Measurements from ENCODE around the gene CHST15.

CHST15 gene

GRCh38 chr10:124008187-124008586, 85.2 kb downstream of the CHST15 start:
- DNase-seq, result no peak
- no peak for ATAC-seq (replicated peaks)
- Mint-ChIP-seq H3K9me3 (no peaks in the 10 kb centered on the region), H3K36me3 (peaks cover 21 to 32% of the 10 kb centered on the region in 2 donors), H3K4me1 (no peaks in the 10 kb centered on the region), H3K27ac (no peak overlapping the region), H3K4me3 (no peak overlapping the region), H3K27me3 (no peaks in the 10 kb centered on the region)

GRCh38 chr10:124007773-124008145, 85.6 kb downstream of the CHST15 start:
- Mint-ChIP-seq H3K4me3 (no peak overlapping the region), H3K27ac (no peak overlapping the region), H3K36me3 (peaks cover 18 to 28% of the 10 kb centered on the region in 2 donors), H3K9me3 (no peaks in the 10 kb centered on the region), H3K27me3 (no peaks in the 10 kb centered on the region), H3K4me1 (no peaks in the 10 kb centered on the region)
- no peak for ATAC-seq (replicated peaks)
- no peak for DNase-seq

- Mint-ChIP-seq H3K9me3 (no peaks in the 10 kb centered on the region), H3K4me1 (no peaks in the 10 kb centered on the region), H3K27me3 (no peaks in the 10 kb centered on the region), H3K4me3 (no peak overlapping the region), H3K36me3 (peaks cover 17 to 25% of the 10 kb centered on the region in 2 donors), H3K27ac (peak overlapping the region; percentile 31)
- ATAC-seq (replicated peaks) (no peak), DNase-seq (no peak)
These were observed 86.2 kb downstream of the CHST15 start for GRCh38 chr10:124007102-124007772.

GRCh38 chr10:124006526-124006925, 86.9 kb downstream of the CHST15 start:
- H3K27me3 Mint-ChIP-seq, result no peaks in the 10 kb centered on the region
- DNase-seq (no peak), ATAC-seq (replicated peaks) (no peak)
- H3K36me3 Mint-ChIP-seq, result peaks cover 16 to 20% of the 10 kb centered on the region in 2 donors
- no peak overlapping the region for H3K27ac Mint-ChIP-seq
- H3K4me3 Mint-ChIP-seq, result no peak overlapping the region
- no peaks in the 10 kb centered on the region for H3K4me1 Mint-ChIP-seq
- H3K9me3 Mint-ChIP-seq, result no peaks in the 10 kb centered on the region

GRCh38 chr10:124005991-124006392, 87.4 kb downstream of the CHST15 start:
- no peaks in the 10 kb centered on the region for H3K27me3 Mint-ChIP-seq
- H3K9me3 Mint-ChIP-seq, result no peaks in the 10 kb centered on the region
- no peak overlapping the region for H3K27ac Mint-ChIP-seq
- no peaks in the 10 kb centered on the region for H3K4me1 Mint-ChIP-seq
- no peak overlapping the region for H3K4me3 Mint-ChIP-seq
- H3K36me3 Mint-ChIP-seq, result peaks cover 16 to 20% of the 10 kb centered on the region in 2 donors
- ATAC-seq (replicated peaks) (no peak), DNase-seq (no peak)

DNA sequence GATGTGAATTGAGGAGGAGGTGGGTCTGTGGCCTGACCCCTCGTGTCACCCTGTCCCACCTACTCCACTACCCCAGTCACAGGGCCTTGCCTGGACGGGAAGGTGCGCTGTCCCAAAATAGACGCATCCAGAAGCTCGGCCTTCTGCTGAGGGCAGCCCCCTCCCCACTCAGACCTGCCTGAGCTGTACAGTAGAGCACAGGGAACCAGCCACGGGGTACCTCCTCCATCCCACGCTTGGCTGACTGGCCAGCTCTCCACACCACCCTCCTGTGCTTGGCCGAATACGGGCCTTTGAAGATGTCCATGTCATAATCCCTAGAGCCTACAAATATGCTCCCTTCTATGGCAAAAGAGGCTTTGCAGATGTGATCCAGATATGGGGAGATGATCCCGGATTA, 88.3 kb downstream of the CHST15 start:
- H3K27me3 Mint-ChIP-seq, result no peaks in the 10 kb centered on the region
- ATAC-seq (replicated peaks) (no peak), DNase-seq (no peak)
- no peak overlapping the region for H3K27ac Mint-ChIP-seq
- H3K36me3 Mint-ChIP-seq, result peaks cover 16% of the 10 kb centered on the region in 2 donors
- no peak overlapping the region for H3K4me3 Mint-ChIP-seq
- no peaks in the 10 kb centered on the region for H3K9me3 Mint-ChIP-seq
- H3K4me1 Mint-ChIP-seq, result no peaks in the 10 kb centered on the region

DNA sequence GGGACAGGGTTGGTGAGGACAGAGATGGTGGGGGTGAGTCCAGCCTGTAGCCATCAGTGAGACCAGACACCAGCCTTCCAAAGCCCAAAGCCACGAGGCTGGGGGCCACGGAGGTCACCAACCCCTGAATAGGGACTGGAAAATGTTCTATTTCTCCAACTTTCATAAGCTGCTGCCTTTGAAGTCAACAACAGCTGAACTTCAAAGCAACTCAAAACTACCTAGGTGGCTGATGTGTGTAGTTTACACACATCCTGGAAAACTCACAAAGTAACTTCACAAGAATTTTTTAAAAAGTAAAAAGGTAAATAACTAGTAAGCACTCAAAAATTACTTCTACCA, 88.8 kb downstream of the CHST15 start:
- Mint-ChIP-seq H3K9me3 (no peaks in the 10 kb centered on the region), H3K36me3 (peaks cover 13 to 16% of the 10 kb centered on the region in 2 donors), H3K27ac (no peak overlapping the region), H3K27me3 (no peaks in the 10 kb centered on the region), H3K4me1 (peaks cover 0 to 2% of the 10 kb centered on the region in 2 donors), H3K4me3 (no peak overlapping the region)
- ATAC-seq (replicated peaks) (no peak), DNase-seq (no peak)

- H3K36me3 Mint-ChIP-seq, result peaks cover 8 to 12% of the 10 kb centered on the region in 2 donors
- no peak for DNase-seq
These were observed 89.3 kb downstream of the CHST15 start for GRCh38 chr10:124003871-124004662.

GRCh38 chr10:124003481-124003870, 89.9 kb downstream of the CHST15 start:
- H3K27ac Mint-ChIP-seq, result no peak overlapping the region
- peaks cover 3 to 6% of the 10 kb centered on the region in 2 donors for H3K36me3 Mint-ChIP-seq
- no peak overlapping the region for H3K4me3 Mint-ChIP-seq
- H3K9me3 Mint-ChIP-seq, result no peaks in the 10 kb centered on the region
- DNase-seq, result no peak
- H3K4me1 Mint-ChIP-seq, result peaks cover 0 to 2% of the 10 kb centered on the region in 2 donors
- H3K27me3 Mint-ChIP-seq, result no peaks in the 10 kb centered on the region
- ATAC-seq (replicated peaks), result no peak

More at GRCh38 chr10:124003871-124004662, 89.3 kb downstream of the CHST15 start:
- ATAC-seq (replicated peaks), result no peak
- Mint-ChIP-seq H3K27ac (no peak overlapping the region), H3K9me3 (no peaks in the 10 kb centered on the region), H3K27me3 (no peaks in the 10 kb centered on the region), H3K4me3 (no peak overlapping the region), H3K4me1 (peaks cover 0 to 2% of the 10 kb centered on the region in 2 donors)

DNA sequence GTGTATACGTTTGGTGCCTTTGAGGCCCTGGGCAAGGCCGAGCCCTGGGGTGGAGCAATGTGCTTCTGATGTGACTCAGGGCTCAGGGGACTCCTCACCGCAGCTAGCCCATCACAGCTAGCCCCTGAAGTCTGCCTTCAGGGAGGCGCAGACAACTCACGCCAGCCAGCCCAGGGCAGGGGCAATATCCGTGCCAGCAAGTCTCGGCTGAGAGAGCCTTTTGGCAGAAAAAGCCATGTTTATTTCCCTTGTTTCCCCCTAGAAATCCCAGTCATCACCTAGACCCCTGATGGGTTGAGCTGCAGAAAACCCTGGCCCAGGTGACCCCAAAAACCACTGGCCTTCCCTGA, 90.4 kb downstream of the CHST15 start:
- ATAC-seq (replicated peaks), result no peak
- no peak overlapping the region for H3K27ac Mint-ChIP-seq
- H3K9me3 Mint-ChIP-seq, result no peaks in the 10 kb centered on the region
- H3K4me1 Mint-ChIP-seq, result peaks cover 2 to 4% of the 10 kb centered on the region in 2 donors
- no peak overlapping the region for H3K4me3 Mint-ChIP-seq
- H3K27me3 Mint-ChIP-seq, result no peaks in the 10 kb centered on the region
- peaks cover 3 to 4% of the 10 kb centered on the region in 2 donors for H3K36me3 Mint-ChIP-seq
- DNase-seq, result no peak

GRCh38 chr10:124002391-124003069, 90.9 kb downstream of the CHST15 start:
- Mint-ChIP-seq H3K4me3 (no peak overlapping the region), H3K36me3 (peaks cover 3 to 4% of the 10 kb centered on the region in 2 donors), H3K27ac (no peak overlapping the region), H3K9me3 (no peaks in the 10 kb centered on the region), H3K27me3 (no peaks in the 10 kb centered on the region), H3K4me1 (peaks cover 6 to 9% of the 10 kb centered on the region in 2 donors)
- no peak for DNase-seq
- ATAC-seq (replicated peaks), result no peak

GRCh38 chr10:124001391-124002148, 91.8 kb downstream of the CHST15 start:
- H3K27me3 Mint-ChIP-seq, result no peaks in the 10 kb centered on the region
- ATAC-seq (replicated peaks) (no peak), DNase-seq (no peak)
- no peaks in the 10 kb centered on the region for H3K9me3 Mint-ChIP-seq
- peaks cover 0 to 1% of the 10 kb centered on the region in 2 donors for H3K36me3 Mint-ChIP-seq
- H3K4me3 Mint-ChIP-seq, result no peak overlapping the region
- H3K27ac Mint-ChIP-seq, result no peak overlapping the region
- H3K4me1 Mint-ChIP-seq, result peaks cover 9 to 17% of the 10 kb centered on the region in 2 donors

- Mint-ChIP-seq H3K27ac (no peak overlapping the region), H3K36me3 (no peaks in the 10 kb centered on the region), H3K27me3 (no peaks in the 10 kb centered on the region), H3K4me3 (no peak overlapping the region), H3K9me3 (no peaks in the 10 kb centered on the region), H3K4me1 (peaks cover 11 to 23% of the 10 kb centered on the region in 2 donors)
- DNase-seq (no peak), ATAC-seq (replicated peaks) (no peak)
These were observed 92.6 kb downstream of the CHST15 start for GRCh38 chr10:124000792-124001201.

- peaks cover 16 to 30% of the 10 kb centered on the region in 2 donors for H3K4me1 Mint-ChIP-seq
- H3K4me3 Mint-ChIP-seq, result no peak overlapping the region
These were observed 93.3 kb downstream of the CHST15 start for GRCh38 chr10:123999956-124000615.

More at GRCh38 chr10:123999956-124000615, 93.3 kb downstream of the CHST15 start:
- H3K36me3 Mint-ChIP-seq, result no peaks in the 10 kb centered on the region
- no peak overlapping the region for H3K27ac Mint-ChIP-seq
- peaks cover 1 to 3% of the 10 kb centered on the region in 2 donors for H3K27me3 Mint-ChIP-seq
- DNase-seq (no peak), ATAC-seq (replicated peaks) (no peak)
- H3K9me3 Mint-ChIP-seq, result no peaks in the 10 kb centered on the region
